ENCODE results near the gene WBP11. TPM values are rescaled to one million over a fixed set of nuclear protein-coding genes. Genes with fewer than 3 reads are reported as not detected.
"Not testable (repeated sequence)": the region's sequence is repeated elsewhere in the genome, so short reads cannot be mapped to it uniquely, and the experiment has no call there.

The WBP11 gene
- total and polyA plus RNA-seq, 2 of the 13 experiments (the other 11 are each of a cell fraction or from before 2014, with no cell fraction given), result 7.6 to 31.0 TPM

DNA sequence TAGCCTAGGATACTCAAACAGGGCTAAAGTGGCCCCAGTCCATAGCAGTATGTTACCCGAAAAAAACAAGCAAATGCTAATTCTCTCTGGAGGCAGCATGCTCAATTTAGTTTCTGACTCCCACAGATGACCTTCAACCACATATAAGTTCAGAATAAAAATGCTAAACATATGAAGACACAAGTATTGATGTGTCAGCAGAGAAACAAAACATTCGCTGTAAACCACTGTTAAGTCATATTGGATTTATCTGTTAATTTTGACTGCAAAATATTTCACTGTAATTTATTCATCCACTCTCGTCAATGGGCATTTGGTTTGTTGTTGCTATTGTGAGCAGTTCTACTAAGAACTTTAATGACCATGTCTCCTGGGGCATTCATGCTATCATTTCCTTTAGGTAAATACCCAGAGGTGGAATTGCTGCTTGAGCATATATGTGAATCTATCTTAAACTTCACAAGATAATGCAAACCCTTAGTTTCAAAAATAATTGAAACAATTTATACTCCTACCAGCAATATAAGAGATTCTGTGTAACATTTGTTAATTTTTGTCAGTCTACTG lies 36.5 kb downstream of the WBP11 start:
- ChIA-PET CTCF (ENCODE audit: low intra/inter-chr PET ratio, low total read pairs) (no interaction called here), POLR2A (no interaction called here)
- intact Hi-C loops (cut with micrococcal nuclease; ENCODE audit: unreplicated experiment) (no loop called here), in situ Hi-C loops (cut with HindIII; ENCODE audit: extremely low pct_ligation_motif_present, low pct_unique_long_range_greater_than_20kb) (no loop called here)
- H3K4me3 ChIP-seq (replicated peaks in 1 of 3; ENCODE audit: insufficient read depth in 1 of 3, low read depth in 2 of 3, low read length in 3 of 3), result no peak overlapping the region
- H3K27ac ChIP-seq (ENCODE audit: extremely low read length, insufficient read depth, low read length), result no peak overlapping the region
- H3K9ac ChIP-seq (ENCODE audit: insufficient read depth, low read depth, low read length), result no peak overlapping the region
- H3K79me2 ChIP-seq (ENCODE audit: insufficient read depth, low read length), result peaks cover 37% of the 10 kb centered on the region
- H3K36me3 ChIP-seq (replicated peaks in 1 of 2; ENCODE audit: control insufficient read depth in 1 of 2, insufficient read depth in 2 of 2, low read length in 2 of 2), result no peaks in the 10 kb centered on the region
- no peaks in the 10 kb centered on the region; a peak in 1 of 5 replicates for H3K27me3 ChIP-seq (ENCODE audit: control insufficient read depth in 1 of 2, insufficient read depth in 2 of 2, low read length in 2 of 2)
- WGBS (ENCODE audit: low lambda C conversion rate), result 95% methylated on average over 3 of the region's 3 CpGs
- H3K9me3 ChIP-seq (ENCODE audit: low read length), result no peaks in the 10 kb centered on the region
- H4K20me1 ChIP-seq (ENCODE audit: insufficient read depth, low read length), result peaks cover 3% of the 10 kb centered on the region; the same call in 1 of the 2 replicates
- BruUV-seq (replicated peaks), result no TSS peak
- DNase-seq (ENCODE audit: low spot score) (no peak), ATAC-seq (no peak), FAIRE-seq (no peak)
- no peak overlapping the region; the same call in 1 of the 2 replicates for H3K4me2 ChIP-seq (ENCODE audit: low read depth, low read length)
- TF ChIP-seq MAFK (conservative IDR thresholded peaks at IDR 0.05 in 1 of 2, IDR thresholded peaks at IDR 0.05 in 1 of 2; ENCODE audit: low read length in 2 of 2) (peak; percentile 28 to 30; a peak in 1 of 4 replicates), ZNF629 (CRISPR knock-in tag; conservative IDR thresholded peaks at IDR 0.05) (no peak)
- H3K4me1 ChIP-seq (ENCODE audit: insufficient read depth, low read length), result peaks cover 29% of the 10 kb centered on the region
- H2AFZ ChIP-seq (ENCODE audit: low read length), result no peak overlapping the region

DNA sequence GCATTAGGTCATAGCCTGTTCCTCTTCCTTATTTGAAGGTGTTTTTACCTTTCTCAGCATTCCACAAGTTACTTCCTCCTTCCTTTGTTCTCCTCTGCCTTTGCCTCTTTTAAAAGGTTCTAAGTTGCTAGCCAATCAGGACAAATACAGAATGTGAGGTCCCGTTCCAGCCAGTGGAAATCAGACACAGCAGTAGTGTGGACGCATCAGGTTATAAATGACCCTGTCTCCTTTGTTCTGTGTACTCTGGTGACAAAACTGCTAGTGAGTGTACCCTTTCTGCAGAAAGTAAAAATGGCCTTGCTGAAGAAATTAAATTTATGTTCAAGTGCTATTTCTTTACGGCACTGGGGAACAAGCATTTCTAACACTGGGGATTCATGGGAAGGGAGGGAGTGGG lies 37.3 kb downstream of the WBP11 start:
- H2AFZ ChIP-seq (ENCODE audit: low read length); H3K36me3 ChIP-seq (replicated peaks in 1 of 2; ENCODE audit: control insufficient read depth in 1 of 2, insufficient read depth in 2 of 2, low read length in 2 of 2); in situ Hi-C loops (cut with HindIII; ENCODE audit: extremely low pct_ligation_motif_present, low pct_unique_long_range_greater_than_20kb); FAIRE-seq; CTCF ChIA-PET (ENCODE audit: low intra/inter-chr PET ratio, low total read pairs); H3K9me3 ChIP-seq (ENCODE audit: low read length); H3K27ac ChIP-seq (ENCODE audit: extremely low read length, insufficient read depth, low read length); H3K4me2 ChIP-seq (ENCODE audit: low read depth, low read length); POLR2A ChIA-PET; DNase-seq (ENCODE audit: low spot score); H3K4me3 ChIP-seq (replicated peaks in 1 of 3; ENCODE audit: insufficient read depth in 1 of 3, low read depth in 2 of 3, low read length in 3 of 3); H3K27me3 ChIP-seq (ENCODE audit: control insufficient read depth in 1 of 2, insufficient read depth in 2 of 2, low read length in 2 of 2); H3K9ac ChIP-seq (ENCODE audit: insufficient read depth, low read depth, low read length); BruUV-seq (replicated peaks); intact Hi-C loops (cut with micrococcal nuclease; ENCODE audit: unreplicated experiment); ATAC-seq; H4K20me1 ChIP-seq (ENCODE audit: insufficient read depth, low read length): not testable (repeated sequence)
- H3K4me1 ChIP-seq (ENCODE audit: insufficient read depth, low read length), result peaks cover 29% of the 10 kb centered on the region
- peaks cover 37% of the 10 kb centered on the region for H3K79me2 ChIP-seq (ENCODE audit: insufficient read depth, low read length)
- 93% methylated on average over 3 of the region's 3 CpGs for WGBS (ENCODE audit: low lambda C conversion rate)
